ENCODE data around the gene LLGL2. TPM values are rescaled to one million over a fixed set of nuclear protein-coding genes. Genes with fewer than 3 reads are reported as not detected.
"Not testable (repeated sequence)": the region's sequence is repeated elsewhere in the genome, so short reads cannot be mapped to it uniquely, and the experiment has no call there.

LLGL2 gene
- total RNA-seq, 1 experiment from 2014 or later: 28.9 TPM

- no peak for DNase-seq (ENCODE audit: low spot score)
- in situ Hi-C loops (cut with HindIII; ENCODE audit: low sequenced_read_pairs): no loop called here
Measured at GRCh38 chr17:75575728-75576127, 50.2 kb downstream of the LLGL2 start.

- in situ Hi-C loops (cut with HindIII; ENCODE audit: low sequenced_read_pairs): no loop called here
- DNase-seq (ENCODE audit: low spot score): no peak
Measured at GRCh38 chr17:75576661-75577060, 51.2 kb downstream of the LLGL2 start.

GRCh38 chr17:75581121-75581725, 55.7 kb downstream of the LLGL2 start:
- in situ Hi-C loops (cut with HindIII; ENCODE audit: low sequenced_read_pairs); DNase-seq (ENCODE audit: low spot score): not testable (repeated sequence)

- in situ Hi-C loops (cut with HindIII; ENCODE audit: low sequenced_read_pairs); DNase-seq (ENCODE audit: low spot score): not testable (repeated sequence)
Measured at GRCh38 chr17:75583197-75583596, 57.7 kb downstream of the LLGL2 start.

- DNase-seq (ENCODE audit: low spot score): no peak
- in situ Hi-C loops (cut with HindIII; ENCODE audit: low sequenced_read_pairs): no loop called here
Measured at GRCh38 chr17:75584849-75585175, 59.3 kb downstream of the LLGL2 start.

- no peak for DNase-seq (ENCODE audit: low spot score)
Measured at GRCh38 chr17:75587675-75588595, 62.4 kb downstream of the LLGL2 start, which contains the start of gene MYO15B. Gene MYO15B (plus strand): TSS chr17:75587800. CDS start chr17:75588058, 258 bp downstream.

GRCh38 chr17:75588596-75589011, 63.1 kb downstream of the LLGL2 start:
- no peak for DNase-seq (ENCODE audit: low spot score)

More at GRCh38 chr17:75587675-75588595, 62.4 kb downstream of the LLGL2 start, which contains the start of gene MYO15B:
- in situ Hi-C loops (cut with HindIII; ENCODE audit: low sequenced_read_pairs): no loop called here

GRCh38 chr17:75589012-75589918, 63.8 kb downstream of the LLGL2 start:
- in situ Hi-C loops (cut with HindIII; ENCODE audit: low sequenced_read_pairs): no loop called here
- DNase-seq (ENCODE audit: low spot score): peak; percentile 67

More at GRCh38 chr17:75588596-75589011, 63.1 kb downstream of the LLGL2 start:
- in situ Hi-C loops (cut with HindIII; ENCODE audit: low sequenced_read_pairs): no loop called here

- in situ Hi-C loops (cut with HindIII; ENCODE audit: low sequenced_read_pairs): no loop called here
Measured at GRCh38 chr17:75589919-75590303, 64.4 kb downstream of the LLGL2 start.

GRCh38 chr17:75590314-75590761, 64.8 kb downstream of the LLGL2 start:
- in situ Hi-C loops (cut with HindIII; ENCODE audit: low sequenced_read_pairs): no loop called here
- no peak for DNase-seq (ENCODE audit: low spot score)

More at GRCh38 chr17:75589919-75590303, 64.4 kb downstream of the LLGL2 start:
- no peak for DNase-seq (ENCODE audit: low spot score)

- DNase-seq (ENCODE audit: low spot score): no peak
- in situ Hi-C loops (cut with HindIII; ENCODE audit: low sequenced_read_pairs): no loop called here
Measured at GRCh38 chr17:75590849-75591721, 65.6 kb downstream of the LLGL2 start.

- no peak for DNase-seq (ENCODE audit: low spot score)
- in situ Hi-C loops (cut with HindIII; ENCODE audit: low sequenced_read_pairs): no loop called here
Measured at GRCh38 chr17:75591722-75592302, 66.3 kb downstream of the LLGL2 start.

GRCh38 chr17:75592348-75593020, 67.0 kb downstream of the LLGL2 start:
- DNase-seq (ENCODE audit: low spot score): no peak

GRCh38 chr17:75593430-75593829, 67.9 kb downstream of the LLGL2 start:
- in situ Hi-C loops (cut with HindIII; ENCODE audit: low sequenced_read_pairs); DNase-seq (ENCODE audit: low spot score): not testable (repeated sequence)

More at GRCh38 chr17:75592348-75593020, 67.0 kb downstream of the LLGL2 start:
- in situ Hi-C loops (cut with HindIII; ENCODE audit: low sequenced_read_pairs): no loop called here

- in situ Hi-C loops (cut with HindIII; ENCODE audit: low sequenced_read_pairs): no loop called here
- no peak for DNase-seq (ENCODE audit: low spot score)
Measured at GRCh38 chr17:75594499-75595283, 69.2 kb downstream of the LLGL2 start.

GRCh38 chr17:75595284-75595919, 69.9 kb downstream of the LLGL2 start:
- in situ Hi-C loops (cut with HindIII; ENCODE audit: low sequenced_read_pairs): no loop called here
- no peak for DNase-seq (ENCODE audit: low spot score)

Data from G401 (cell line).